GM21390 (cell line): ENCODE data around the gene SCARB2.

ENCODE experiments used
- ATAC-seq: cut with Tn5 transposase; IDR thresholded peaks from one replicate; pipeline ENCODE4 v1.9.1; 2021; ENCODE audit not compliant: unreplicated experiment

The SCARB2 gene

DNA sequence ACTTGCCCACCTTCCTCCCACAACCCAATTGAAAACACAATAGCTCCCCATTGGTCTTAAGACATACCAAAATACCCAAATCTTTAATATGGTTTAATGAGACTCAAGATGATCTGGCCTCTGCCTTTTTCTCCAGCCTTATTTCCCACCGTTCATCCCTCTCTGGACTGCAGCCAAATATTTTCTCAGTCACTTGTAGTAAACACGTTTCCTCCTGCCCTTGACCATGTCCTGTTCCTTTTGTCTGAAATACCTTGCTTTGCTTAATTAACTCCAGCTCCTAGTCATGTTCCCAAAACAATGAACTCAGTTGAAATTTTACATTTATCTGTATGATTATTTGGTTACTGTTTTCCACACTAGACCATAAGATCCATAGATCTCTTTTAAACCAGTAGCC lies 57.0 kb downstream of the SCARB2 start:
- ATAC-seq: no peak

DNA sequence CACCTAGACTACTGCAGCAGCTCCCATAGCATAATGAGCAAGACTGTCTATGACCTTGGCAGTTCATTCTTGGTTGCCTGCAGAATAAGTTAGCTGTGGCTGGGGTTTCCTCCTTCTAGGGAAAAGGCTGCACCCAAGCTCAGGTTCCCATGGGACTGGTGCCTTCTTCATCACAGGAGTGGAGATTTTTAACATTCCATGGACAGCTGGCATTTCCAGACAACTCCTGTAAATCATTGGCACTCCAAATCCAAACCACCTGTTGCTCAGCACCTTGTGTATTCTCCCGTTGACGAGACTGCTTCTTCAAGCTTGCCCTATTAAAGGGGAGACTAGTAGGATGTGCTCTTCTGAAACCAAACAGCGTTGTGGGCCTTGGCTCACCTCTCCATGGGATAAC lies 57.6 kb downstream of the SCARB2 start:
- ATAC-seq: no peak

DNA sequence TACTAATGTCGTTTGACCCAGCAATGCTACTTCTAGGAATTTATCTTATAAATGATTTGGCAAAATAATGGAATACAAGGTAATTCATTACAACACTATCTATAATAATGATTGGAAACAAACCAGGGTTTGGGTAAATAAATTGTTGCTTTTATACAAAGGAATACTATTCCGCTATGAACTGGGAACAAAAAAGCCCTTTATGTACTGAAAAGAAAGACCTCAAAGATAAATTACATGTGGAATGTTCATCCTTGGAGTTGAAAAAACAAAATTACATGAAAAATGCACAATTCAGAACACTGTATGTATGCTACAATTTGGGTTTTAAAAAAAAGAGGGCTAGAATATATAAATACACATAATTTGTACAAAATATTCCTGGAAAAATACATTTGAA lies 60.3 kb downstream of the SCARB2 start:
- ATAC-seq: no peak

DNA sequence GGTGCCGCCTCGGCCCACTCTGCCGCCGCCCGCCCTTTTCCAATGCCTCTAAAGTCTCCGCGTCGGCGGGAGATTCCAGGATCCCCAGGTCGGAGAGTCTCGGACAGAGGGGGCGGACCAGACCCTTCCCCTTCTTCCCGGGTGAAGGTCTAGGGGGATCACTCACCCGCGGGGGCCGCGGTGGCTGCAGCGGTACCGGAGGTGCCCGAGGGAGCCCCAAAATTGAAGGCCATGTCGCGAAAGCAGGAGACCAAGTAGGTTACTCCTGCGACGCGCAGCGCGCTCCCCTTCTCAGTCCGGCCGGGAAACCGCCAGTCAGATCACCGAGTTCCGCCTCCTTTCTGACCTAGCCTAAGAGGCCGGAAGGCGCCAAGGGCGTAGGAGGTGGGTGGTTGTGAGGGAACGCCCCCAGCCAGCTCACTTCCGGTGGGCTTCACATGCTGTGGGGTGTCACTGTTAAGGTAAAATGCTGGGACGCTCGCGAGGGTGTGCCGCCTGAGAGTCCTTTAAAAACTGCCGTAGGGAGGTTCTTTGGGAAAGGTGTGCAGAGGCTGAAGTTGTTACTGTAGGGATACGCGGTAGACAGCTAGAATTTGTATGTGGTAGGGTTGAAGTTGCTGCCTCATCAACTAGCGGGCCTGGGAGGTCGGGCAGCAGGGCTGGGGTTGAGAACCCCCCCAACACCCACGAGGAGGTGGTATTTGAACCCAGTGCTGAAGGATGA lies 65.3 kb downstream of the SCARB2 start, which contains the start of gene NUP54:
TSS of gene NUP54 (minus strand) at position 256 of the 724 bp plus-strand sequence. CDS start at position 233, 23 bp downstream.
- ATAC-seq: peak; percentile 99

DNA sequence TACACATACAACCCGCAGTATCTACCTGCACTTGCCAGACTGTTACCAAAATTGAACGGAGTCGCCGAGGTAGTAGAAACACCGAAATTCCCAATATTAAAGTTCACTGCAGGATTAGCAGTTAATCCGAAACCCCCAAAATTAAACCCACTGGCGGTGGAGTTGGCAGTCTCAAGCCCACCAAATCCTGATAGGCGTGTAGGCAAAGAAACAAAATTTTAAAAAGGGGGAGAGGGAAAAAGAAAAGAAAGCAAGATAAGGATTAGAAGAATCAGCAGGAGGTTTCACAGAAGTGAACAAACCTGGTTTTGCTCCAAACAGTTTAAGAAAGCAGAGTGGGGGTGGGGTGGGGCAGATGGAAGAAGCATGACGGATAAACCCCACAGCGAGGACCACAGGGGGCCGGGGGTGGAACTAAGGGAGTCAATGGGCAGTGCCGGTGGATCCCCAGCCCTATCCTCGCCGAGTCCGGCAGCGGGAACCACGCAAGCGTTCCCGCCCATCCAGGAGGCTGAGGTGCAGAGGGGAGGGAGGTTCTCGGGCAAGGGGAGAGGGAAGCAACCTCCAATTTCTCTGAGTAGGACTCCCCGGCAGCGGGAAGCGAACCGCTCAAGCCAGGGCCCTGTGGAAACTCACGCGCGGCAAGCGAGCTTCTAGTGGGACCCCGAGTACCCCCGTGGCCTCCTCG lies 66.0 kb downstream of the SCARB2 start:
- ATAC-seq: peak; percentile 33

DNA sequence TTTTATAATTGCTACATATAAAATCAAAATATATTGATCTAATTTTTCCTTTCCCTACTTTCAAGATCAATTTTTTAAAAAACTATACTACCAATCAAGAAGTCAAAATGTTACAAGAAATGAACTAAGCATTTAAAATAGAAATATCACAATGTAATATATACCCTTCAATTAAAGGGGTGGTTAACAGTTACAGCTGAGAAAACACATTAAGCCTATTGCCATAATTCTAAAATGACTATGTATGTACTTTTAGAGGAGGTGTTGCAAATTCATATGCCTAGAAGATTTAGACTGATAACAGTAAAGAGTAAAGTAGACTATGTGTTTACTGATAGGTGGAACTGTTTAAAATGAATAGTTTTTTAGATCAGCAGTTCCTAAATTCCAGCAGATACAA lies 69.1 kb downstream of the SCARB2 start:
- no peak for ATAC-seq

DNA sequence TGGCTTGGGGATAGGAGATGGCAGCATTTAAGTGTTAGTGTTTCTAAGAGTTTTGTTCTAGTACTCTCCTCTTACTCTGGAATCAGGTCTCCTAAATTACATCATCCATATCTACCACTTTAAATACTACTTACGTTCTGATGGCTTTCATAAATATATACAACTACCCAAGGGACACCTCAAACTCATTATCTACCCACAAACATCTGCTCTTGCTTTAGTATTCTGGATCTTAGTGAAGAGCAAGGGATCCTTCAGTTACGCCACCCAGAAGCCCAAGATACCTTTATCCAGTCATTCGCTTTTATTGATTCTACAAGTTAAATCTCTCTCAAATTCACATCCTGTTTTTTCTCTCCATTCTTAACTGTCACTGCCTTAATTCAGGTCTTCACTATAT lies 72.4 kb downstream of the SCARB2 start:
- no peak for ATAC-seq

DNA sequence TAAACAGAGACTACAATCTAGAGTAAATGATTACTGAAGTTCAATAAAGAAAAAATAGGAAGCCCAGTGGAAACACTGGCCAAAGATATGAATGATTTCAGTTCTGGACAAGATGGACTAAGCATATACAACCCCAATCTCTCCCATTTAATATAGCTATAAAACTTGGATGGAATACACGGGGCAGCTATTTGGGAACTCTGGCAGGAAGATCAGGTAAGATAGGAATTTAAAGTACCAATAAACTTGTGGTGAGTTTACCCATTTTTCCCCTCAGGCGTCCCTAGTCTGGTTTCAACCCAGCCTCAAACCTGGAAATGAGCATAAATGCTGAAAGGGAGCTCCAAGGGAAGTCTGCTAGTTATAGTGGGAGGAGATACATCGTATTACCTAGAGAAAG lies 85.9 kb downstream of the SCARB2 start:
- ATAC-seq: no peak

DNA sequence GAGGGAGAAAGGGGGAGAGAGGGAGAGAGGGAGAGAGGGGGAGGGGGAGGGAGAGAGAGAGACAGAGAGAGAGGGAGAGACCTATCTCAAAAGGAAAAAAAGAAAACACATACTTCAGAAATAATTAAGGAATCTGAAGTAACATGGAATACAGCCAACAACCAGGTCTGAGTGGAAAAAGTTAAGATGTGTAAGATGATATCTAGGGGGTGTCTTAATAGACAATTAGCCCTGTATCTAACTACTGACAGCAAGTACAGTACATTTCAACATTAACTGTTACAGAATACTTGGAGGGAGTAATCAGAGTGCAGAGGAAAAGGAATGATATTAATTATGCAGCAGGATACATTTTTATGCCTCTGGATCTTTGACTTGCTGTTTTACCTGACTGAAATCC lies 87.8 kb downstream of the SCARB2 start:
- ATAC-seq: no peak

DNA sequence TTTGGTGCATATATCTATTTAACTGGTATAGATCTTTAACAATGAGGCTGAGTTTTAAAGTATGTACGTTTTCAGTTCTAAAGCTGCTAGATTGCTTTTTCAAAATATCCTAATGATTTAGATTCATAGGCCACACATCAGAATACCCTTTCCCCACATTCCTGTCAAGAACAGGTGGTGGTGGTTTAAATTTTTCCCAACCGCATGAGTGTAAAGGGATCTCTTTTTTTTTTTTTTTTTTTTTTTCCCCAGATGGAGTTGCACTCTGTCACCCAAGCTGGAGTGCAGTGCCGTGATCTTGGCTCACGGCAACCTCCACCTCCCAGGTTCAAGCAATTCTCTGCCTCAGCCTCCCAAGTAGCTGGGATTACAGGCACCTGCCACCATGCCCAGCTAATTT lies 93.4 kb downstream of the SCARB2 start:
- no peak for ATAC-seq

DNA sequence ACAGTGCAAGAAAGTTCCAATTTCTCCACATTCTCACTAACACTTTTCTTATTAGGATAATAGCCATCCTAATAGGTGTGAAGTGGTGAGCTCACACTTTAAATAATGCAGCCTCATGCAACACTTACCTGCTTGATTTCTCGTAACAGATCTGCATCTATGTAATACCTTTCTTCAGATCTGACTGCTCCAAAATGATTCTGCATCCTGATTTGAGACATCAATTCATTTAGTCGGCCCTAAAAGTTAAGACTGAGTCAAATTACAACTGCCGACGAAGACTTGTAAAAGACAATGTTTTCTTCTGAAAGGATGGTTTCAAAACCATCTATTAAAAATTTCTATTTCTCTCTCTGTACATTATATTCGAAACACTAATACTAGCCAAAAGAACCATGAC lies 96.1 kb downstream of the SCARB2 start:
- ATAC-seq: no peak

DNA sequence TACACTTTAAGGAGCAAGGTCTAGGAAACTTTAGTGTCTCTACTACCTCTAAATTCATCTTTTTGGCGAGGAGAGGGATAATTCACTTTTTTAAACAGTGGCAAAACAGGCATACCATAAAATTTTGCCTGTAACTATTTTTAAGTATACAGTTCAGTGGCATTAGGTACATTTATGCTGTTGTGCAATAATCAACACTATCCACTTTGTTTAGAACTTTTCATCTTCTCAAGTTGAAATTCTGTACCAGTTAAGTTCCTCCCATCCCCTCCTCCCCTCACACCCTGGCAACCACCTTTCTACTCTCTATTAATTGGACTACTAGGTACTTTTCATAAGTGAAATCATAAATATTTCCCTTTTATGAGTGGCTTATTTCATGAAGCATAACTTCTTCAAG lies 96.8 kb downstream of the SCARB2 start:
- no peak for ATAC-seq
